ENCODE measurements around the gene DLAT.
"Not testable (repeated sequence)": the region's sequence is repeated elsewhere in the genome, so short reads cannot be mapped to it uniquely, and the experiment has no call there.

Gene DLAT

GRCh38 chr11:112050721-112051120 lies 25.5 kb downstream of the DLAT start:
- DNase-seq = no peak

GRCh38 chr11:112051768-112052167 lies 26.6 kb downstream of the DLAT start:
- DNase-seq = no peak

GRCh38 chr11:112057170-112057569 lies 32.0 kb downstream of the DLAT start:
- DNase-seq = no peak

- DNase-seq = no peak
Measured at GRCh38 chr11:112058103-112058502, 32.9 kb downstream of the DLAT start.

GRCh38 chr11:112062923-112063322 lies 37.7 kb downstream of the DLAT start:
- no peak for DNase-seq

- peak; percentile 69 for DNase-seq
Measured at GRCh38 chr11:112073941-112074811, 49.0 kb downstream of the DLAT start, which contains the start of the genes NKAPD1 and PIH1D2. TSS of gene NKAPD1 (plus strand) at chr11:112074299. CDS start at chr11:112075575, 1,276 bp downstream. TSS of gene PIH1D2 (minus strand) at chr11:112074017. CDS start at chr11:112073174, 843 bp downstream.

- DNase-seq = no peak
Measured at GRCh38 chr11:112082729-112083128, 57.5 kb downstream of the DLAT start.

- DNase-seq = peak; percentile 14
Measured at GRCh38 chr11:112085822-112086421, 60.7 kb downstream of the DLAT start.

- peak; percentile 91 for DNase-seq
Measured at GRCh38 chr11:112086422-112087191, 61.4 kb downstream of the DLAT start, which contains the start of the genes SDHD and TIMM8B. TSS of gene SDHD (plus strand) at chr11:112086873. CDS start at chr11:112086908, 35 bp downstream. TSS of gene TIMM8B (minus strand) at chr11:112086756. CDS start at chr11:112086723, 33 bp downstream.

GRCh38 chr11:112087212-112087611 lies 62.0 kb downstream of the DLAT start:
- DNase-seq = no peak

- not testable (repeated sequence) for DNase-seq
Measured at GRCh38 chr11:112095302-112095701, 70.1 kb downstream of the DLAT start.

- no peak for DNase-seq
Measured at GRCh38 chr11:112096194-112096593, 71.0 kb downstream of the DLAT start.

GRCh38 chr11:112097734-112098528 lies 72.7 kb downstream of the DLAT start:
- no peak for DNase-seq

GRCh38 chr11:112100462-112100861 lies 75.3 kb downstream of the DLAT start:
- no peak for DNase-seq

GRCh38 chr11:112103446-112103845 lies 78.2 kb downstream of the DLAT start:
- no peak for DNase-seq

GRCh38 chr11:112106070-112106469 lies 80.9 kb downstream of the DLAT start:
- DNase-seq = no peak

Measured in T-helper 9 cell (primary cell).